Measurements from ENCODE around the gene FAM163A. TPM values are rescaled to one million over a fixed set of nuclear protein-coding genes. Genes with fewer than 3 reads are reported as not detected.

FAM163A gene
- total and polyA plus RNA-seq, 9 of the 15 experiments (the other 6 are each of a cell fraction or from before 2014, with no cell fraction given) = not detected

GRCh38 chr1:179731643-179732042 lies 11.4 kb upstream of the FAM163A start (continued):
- TF ChIP-seq CEBPG (CRISPR knock-in tag; IDR thresholded peaks at IDR 0.05) (no peak), CEBPG (tag; conservative IDR thresholded peaks at IDR 0.05 in 1 of 2, IDR thresholded peaks at IDR 0.05 in 1 of 2) (peak in 1 of 2 experiments; percentile 51; a peak in 1 of 4 replicates), ZNF518B (CRISPR knock-in tag; IDR thresholded peaks at IDR 0.05) (no peak), CCAR2 (IDR thresholded peaks at IDR 0.05; ENCODE audit: low read depth, low read length) (no peak), ATF3 (IDR thresholded peaks at IDR 0.05) (0 out of 2 replicates have a peak, but pooled peaks have one; percentile 10), ATF3 (CRISPR knock-in tag; conservative IDR thresholded peaks at IDR 0.05) (no peak), CEBPB (tag; IDR thresholded peaks at IDR 0.05) (0 out of 2 replicates have a peak, but pooled peaks have one; percentile 20), ILF3 (IDR thresholded peaks at IDR 0.05; ENCODE audit: borderline replicate concordance) (no peak), FOXA1 (IDR thresholded peaks at IDR 0.05; ENCODE audit: borderline replicate concordance) (no peak), KLF16 (IDR thresholded peaks at IDR 0.05) (no peak), CHCHD3 (CRISPR knock-in tag; IDR thresholded peaks at IDR 0.05) (no peak)
